K562 (cell line): ENCODE measurements around the gene ITGA7. TPM values are rescaled to one million over a fixed set of nuclear protein-coding genes. Genes with fewer than 3 reads are reported as not detected.

Experiments used
- ATAC-seq: fragments of 200-7000 bp; cut with Tn5 transposase; 3 replicates; pipeline ENCODE4 v1.9.1; 2020; ENCODE audit warnings: moderate library complexity
- BruUV-seq: library from RNA; stranded (reverse); fragments of 400-500 nt; replicated peaks from 2 replicates; lab custom pipeline; 2021; lab: Mats Ljungman, UMichigan
- CTCF ChIA-PET: fragments of 300-600 bp; formaldehyde crosslinking; extraction: SDS; loops from one replicate; lab custom pipeline; 2021; ENCODE audit warnings: low intra/inter-chr PET ratio; lab: Yijun Ruan, JAX
- POLR2A ChIA-PET: fragments of 300-600, 350-650 bp; sonication (Branson Sonifier 250); formaldehyde crosslinking; extraction: SDS; loops from one replicate; lab custom pipeline; 2021; ENCODE audit warnings: antibody characterized with exemption, inconsistent platforms; lab: Yijun Ruan, JAX
- DNase-seq, 4 experiments: peaks; one replicate each; pipeline versions ENCODE4 v3.0.0 to v3.0.0-alpha.2; 2011 to 2018; ENCODE audit warnings: low spot score in 3 of 4, mixed read lengths in 3 of 4; ENCODE audit errors: extremely low read depth in 1 of 4
- FAIRE-seq: peaks from 2 replicates; lab custom pipeline; 2011; peaks lifted over from hg19 to GRCh38; lab: Jason Lieb, UNC
- H2AFZ ChIP-seq: 2 replicates; pipeline ENCODE4 v1.6.0; 2011; ENCODE audit warnings: low read depth, low read length, control low read depth, inconsistent platforms
- H3K27ac ChIP-seq: fragments of 200-600 bp; 3 replicates; pipeline ENCODE4 v1.8.0; 2011; ENCODE audit warnings: low read depth, mild to moderate bottlenecking, control low read depth, inconsistent platforms, low read length, moderate library complexity, mixed read lengths; ENCODE audit errors: extremely low read depth
- H3K27me3 ChIP-seq, 2 experiments: fragments of 300-600 bp in 1 of 2; 2 replicates in 1 of 2; 3 replicates in 1 of 2; pipeline versions ENCODE4 v1.6.0 to v1.8.0; 2011; ENCODE audit warnings: inconsistent platforms in 2 of 2, low read length in 2 of 2, mild to moderate bottlenecking in 1 of 2, mixed read lengths in 1 of 2, moderate library complexity in 1 of 2; ENCODE audit not compliant: control insufficient read depth in 2 of 2, insufficient read depth in 2 of 2
- H3K36me3 ChIP-seq: fragments of 300-600 bp; 3 replicates; pipeline ENCODE4 v1.8.0; 2011; ENCODE audit warnings: mild to moderate bottlenecking, low read length, inconsistent platforms; ENCODE audit not compliant: control insufficient read depth, insufficient read depth
- H3K4me1 ChIP-seq, 2 experiments: fragments of 200-600 bp in 1 of 2; replicated peaks in 1 of 2; 2 replicates in 1 of 2; 3 replicates in 1 of 2; pipeline versions ENCODE4 v1.5.1 to v1.8.0; 2011; ENCODE audit warnings: inconsistent platforms in 2 of 2, low read length in 2 of 2, mild to moderate bottlenecking in 1 of 2, mixed read lengths in 1 of 2, moderate library complexity in 1 of 2; ENCODE audit not compliant: control insufficient read depth in 2 of 2, insufficient read depth in 2 of 2
- H3K4me2 ChIP-seq: 2 replicates; pipeline ENCODE4 v1.6.1; 2011; ENCODE audit warnings: low read length, control low read depth, inconsistent platforms, mixed read lengths; ENCODE audit not compliant: insufficient read depth
- H3K4me3 ChIP-seq: fragments of 200-600 bp; sonication (generic), shearing (Covaris generic); 2 replicates; pipeline ENCODE4 v1.5.1; 2016; ENCODE audit warnings: control low read depth, inconsistent platforms
- H3K79me2 ChIP-seq: fragments of 200-600 bp; 3 replicates; pipeline ENCODE4 v1.8.0; 2011; ENCODE audit warnings: low read length, inconsistent platforms; ENCODE audit not compliant: control insufficient read depth, insufficient read depth
- H3K9ac ChIP-seq, 2 experiments: 2 replicates each; pipeline versions ENCODE4 v1.6.0 to v1.6.1; 2011; ENCODE audit warnings: low read depth in 2 of 2, low read length in 2 of 2, control low read depth in 1 of 2, inconsistent platforms in 1 of 2, mild to moderate bottlenecking in 1 of 2, mixed read lengths in 1 of 2; ENCODE audit not compliant: insufficient read depth in 1 of 2
- H3K9me1 ChIP-seq: one replicate; pipeline ENCODE4 v1.6.0; 2011; ENCODE audit warnings: inconsistent platforms, mild to moderate bottlenecking, low read length, moderate library complexity; ENCODE audit not compliant: control insufficient read depth, insufficient read depth
- H3K9me3 ChIP-seq: replicated peaks from 2 replicates; pipeline ENCODE4 v1.5.1; 2011; ENCODE audit warnings: low read depth, low read length, inconsistent platforms; ENCODE audit not compliant: control insufficient read depth, insufficient read depth
- H4K20me1 ChIP-seq: replicated peaks from 2 replicates; pipeline ENCODE4 v1.6.1; 2011; ENCODE audit warnings: low read length, inconsistent platforms, mixed read lengths; ENCODE audit not compliant: control insufficient read depth, insufficient read depth
- ASH1L ChIP-seq: fragments of 450-650 bp; IDR thresholded peaks from 2 replicates; pipeline ENCODE4 v1.6.1; 2018; ENCODE audit warnings: borderline replicate concordance, mild to moderate bottlenecking, low read depth; ENCODE audit not compliant: partially characterized antibody
- FOXJ2 ChIP-seq: fragments of 200-800 bp; sonication (Bioruptor generic); IDR thresholded peaks from 2 replicates; pipeline ENCODE4 v1.6.1; 2016; ENCODE audit warnings: missing genetic modification characterization, missing compliant biosample characterization
- NELFE ChIP-seq: IDR thresholded peaks from 2 replicates; pipeline ENCODE4 v1.6.1; 2011; ENCODE audit warnings: mild to moderate bottlenecking; ENCODE audit not compliant: insufficient read depth, insufficient read length
- RBM15 ChIP-seq: fragments of 200-400 bp; formaldehyde crosslinking; IDR thresholded peaks from 2 replicates; pipeline ENCODE4 v1.6.1; 2018; ENCODE audit warnings: mild to moderate bottlenecking, low read length, moderate library complexity; ENCODE audit not compliant: insufficient read depth
- RBM22 ChIP-seq: fragments of 200-400 bp; formaldehyde crosslinking; IDR thresholded peaks from 2 replicates; pipeline ENCODE4 v1.6.1; 2018; ENCODE audit warnings: low read length, low read depth; ENCODE audit not compliant: poor library complexity, severe bottlenecking
- RFX7 ChIP-seq: fragments of 250-450 bp; sonication (Bioruptor Pico); IDR thresholded peaks from 2 replicates; pipeline ENCODE4 v1.5.1; 2021; ENCODE audit warnings: mild to moderate bottlenecking
- TAF15 ChIP-seq: fragments of 200-400 bp; formaldehyde crosslinking; IDR thresholded peaks from 2 replicates; pipeline ENCODE4 v1.6.1; 2017; ENCODE audit warnings: mild to moderate bottlenecking, low read depth, low read length, moderate library complexity
- ZNF12 ChIP-seq: sonication (generic); formaldehyde crosslinking; IDR thresholded peaks from 2 replicates; pipeline ENCODE4 v1.4.0; 2020; ENCODE audit warnings: mild to moderate bottlenecking, missing genetic modification reagents
- ZNF280A ChIP-seq: fragments of 450-650 bp; IDR thresholded peaks from 2 replicates; pipeline ENCODE4 v1.6.1; 2018; ENCODE audit warnings: mild to moderate bottlenecking, low read depth; ENCODE audit not compliant: partially characterized antibody
- ZNF717 ChIP-seq: fragments of 250-450 bp; sonication (Bioruptor Pico); IDR thresholded peaks from 2 replicates; pipeline ENCODE4 v1.5.0; 2021
- WGBS: fragments of 100-300 bp; shearing (Covaris generic); methylation state at CpG from one replicate; pipeline ENCODE4 v1.1.6; 2016; ENCODE audit warnings: low coverage, mixed read lengths; ENCODE audit not compliant: insufficient coverage; ENCODE audit errors: missing lambda C conversion rate; 5-methylcytosine and 5-hydroxymethylcytosine counted together
- in situ Hi-C: fragments of 300-500 bp; cut with MboI; formaldehyde crosslinking; loops from 4 replicates; pipeline ENCODE4 v1.15.0; 2018; ENCODE audit warnings: inconsistent platforms, mixed read lengths
- intact Hi-C: fragments of 100-400 bp; cut with micrococcal nuclease; formaldehyde crosslinking; loops from 2 replicates; pipeline ENCODE4 v1.14.2; 2022
- polyA plus RNA-seq, 8 experiments: library from polyadenylated mRNA; depleted of rRNA in 4 of 8; stranded (reverse) in 5 of 8; unstranded in 3 of 8; fragments of >200 nt; fragmentation: Nextera tagmentation in 2 of 8; fragmentation: Illumina TruSeq in 1 of 8; extraction: Ambion mirVana in 2 of 8; extraction: Trizol in 1 of 8; gene quantifications; 2 replicates each; pipeline versions ENCODE4 v1.2.1 to v1.2.3, GENCODE V29; 2011 to 2014; ENCODE audit warnings: inconsistent platforms in 1 of 8, missing spikeins in 1 of 8
- total RNA-seq, 7 experiments: library from RNA; depleted of rRNA in 6 of 7; stranded (reverse); fragments of >200 nt in 6 of 7; fragmentation: Illumina TruSeq in 2 of 7; extraction: Trizol in 2 of 7; gene quantifications; 2 replicates each; pipeline versions ENCODE4 v1.2.1 to v1.2.3, GENCODE V29; 2011 to 2021; ENCODE audit warnings: low replicate concordance in 1 of 7

The ITGA7 gene
- total and polyA plus RNA-seq, 9 of the 15 experiments (the other 6 are each of a cell fraction or from before 2014, with no cell fraction given): 0.11 to 2.3 (median 0.56) TPM; not detected in 1

DNA sequence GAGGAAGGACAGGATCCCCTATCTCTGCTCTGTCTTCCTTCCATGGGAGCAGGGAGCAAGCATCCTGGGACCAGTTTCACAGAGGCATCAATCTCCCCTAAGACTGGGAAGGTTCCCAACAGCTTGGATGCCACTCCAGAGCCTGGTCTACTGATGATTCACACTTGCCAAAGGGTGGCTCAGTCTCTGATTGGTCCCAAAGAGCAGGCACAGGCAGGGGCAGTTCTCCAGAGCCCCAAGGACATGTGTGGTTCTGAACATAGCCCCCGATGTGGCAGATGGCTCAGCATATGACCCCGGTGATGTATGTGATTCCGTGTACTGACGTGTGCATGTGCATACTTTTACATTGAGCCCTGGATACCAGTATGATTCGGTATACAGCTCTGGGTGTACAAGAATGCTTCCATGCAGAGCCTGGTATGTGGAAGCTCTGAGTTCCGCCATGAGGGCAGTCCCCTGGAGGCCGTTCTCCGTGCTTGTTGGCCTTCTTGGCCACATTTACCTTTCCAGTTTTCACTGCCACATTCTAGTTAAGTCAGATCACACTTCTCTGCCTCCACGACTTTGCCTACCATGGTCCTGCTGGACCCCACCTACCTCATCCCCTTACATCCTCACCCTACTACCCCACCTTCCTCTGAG lies 21.2 kb downstream of the ITGA7 start (continued):
- TF ChIP-seq FOXJ2 (tag) (no peak), ASH1L (no peak), TAF15 (no peak), NELFE (no peak), RBM15 (no peak), ZNF717 (CRISPR knock-in tag) (no peak)

DNA sequence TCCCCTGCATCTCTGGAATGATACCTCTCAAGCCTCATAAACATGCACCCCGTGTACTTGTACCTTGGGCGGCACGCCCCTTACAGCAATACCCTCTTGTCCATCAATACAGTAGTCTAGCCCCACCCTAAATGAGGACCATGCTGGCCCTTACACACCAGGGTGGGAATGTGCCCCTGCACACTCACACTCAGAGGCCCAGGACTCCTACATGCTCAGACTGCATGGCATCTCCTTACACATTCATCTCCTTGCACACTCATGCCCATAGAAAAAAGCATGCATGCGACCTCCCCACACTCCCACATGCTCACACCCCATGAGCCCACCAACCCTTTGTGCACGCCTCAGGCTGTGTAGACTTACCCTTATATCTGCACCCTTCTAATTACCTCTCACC lies 22.0 kb downstream of the ITGA7 start:
- TF ChIP-seq ZNF280A: no peak
- TF ChIP-seq RBM22: no peak
- no peak for TF ChIP-seq RFX7
- no peak for TF ChIP-seq ZNF12 (CRISPR knock-in tag)
- WGBS: 0% methylated on average over 5 of the region's 5 CpGs
- Histone ChIP-seq H3K4me2 (no peak overlapping the region), H3K79me2 (no peaks in the 10 kb centered on the region), H3K27ac (no peak overlapping the region), H3K4me1 (peaks cover 0 to 11% of the 10 kb centered on the region in 2 experiments; a peak in 2 of 5 replicates), H3K9me1 (no peaks in the 10 kb centered on the region), H3K9ac (no peak overlapping the region), H2AFZ (no peak overlapping the region), H3K4me3 (no peak overlapping the region), H3K36me3 (no peaks in the 10 kb centered on the region), H4K20me1 (no peaks in the 10 kb centered on the region), H3K27me3 (peaks cover 38 to 54% of the 10 kb centered on the region in 2 experiments), H3K9me3 (no peaks in the 10 kb centered on the region)
- BruUV-seq: no TSS peak
- POLR2A ChIA-PET: interaction anchor here (0.6 kb wide), 2 partner anchors 25 to 84 kb away, joined by 3 to 5 read pairs; no protein-coding TSS in a partner anchor
- intact Hi-C loops (no loop called here), in situ Hi-C loops (no loop called here)
- no peak for FAIRE-seq
- CTCF ChIA-PET: no interaction called here
- ATAC-seq: no peak
- no peak for DNase-seq
